Fibroblast of the aortic adventitia (primary cell): ENCODE data around the gene IER5L. TPM values are rescaled to one million over a fixed set of nuclear protein-coding genes. Genes with fewer than 3 reads are reported as not detected.
"Not testable (repeated sequence)": the region's sequence is repeated elsewhere in the genome, so short reads cannot be mapped to it uniquely, and the experiment has no call there.

ENCODE experiments used
- DNase-seq: peaks from one replicate; pipeline ENCODE4 v3.0.0-alpha.2; 2010; ENCODE audit warnings: low read depth
- H3K4me3 ChIP-seq: 2 replicates; pipeline ENCODE4 v1.5.1; 2011; ENCODE audit warnings: low read depth, mild to moderate bottlenecking, control low read depth, low read length, moderate library complexity
- CTCF ChIP-seq: IDR thresholded peaks from 2 replicates; pipeline ENCODE4 v1.5.1; 2011; ENCODE audit warnings: mild to moderate bottlenecking, low read length, control low read depth, inconsistent platforms; ENCODE audit not compliant: insufficient read depth
- total RNA-seq: library from RNA; depleted of rRNA; stranded (reverse); fragments of >200 nt; gene quantifications from 2 replicates; pipeline ENCODE4 v1.2.3, GENCODE V29; 2012; ENCODE audit warnings: low replicate concordance

IER5L gene
- total RNA-seq, 1 donor, result 42.0 TPM

GRCh38 chr9:129193655-129194054, 15.6 kb upstream of the IER5L start:
- H3K4me3 ChIP-seq, result no peak overlapping the region
- no peak for TF ChIP-seq CTCF
- DNase-seq, result no peak

- DNase-seq, result no peak
- no peak overlapping the region for H3K4me3 ChIP-seq
- no peak for TF ChIP-seq CTCF
Observed at GRCh38 chr9:129191234-129191633, 13.2 kb upstream of the IER5L start.

DNA sequence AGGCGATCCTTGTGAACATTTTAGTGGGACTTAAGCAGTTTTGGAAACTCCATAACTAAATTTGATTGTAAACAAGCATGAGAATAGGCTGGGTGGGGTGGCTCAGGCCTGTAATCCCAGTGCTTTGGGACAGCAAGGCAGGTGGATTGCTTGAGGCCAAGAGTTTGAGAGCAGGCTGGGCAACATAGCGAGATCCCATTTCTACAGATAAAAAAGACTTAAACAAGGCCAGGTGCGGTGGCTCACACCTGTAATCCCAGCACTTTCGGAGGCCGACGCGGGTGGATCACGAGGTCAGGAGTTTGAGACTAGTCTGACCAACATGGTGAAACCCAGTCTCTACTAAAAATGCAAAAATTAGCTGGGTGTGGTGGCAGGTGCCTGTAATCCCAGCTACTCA, 11.9 kb upstream of the IER5L start:
- not testable (repeated sequence) for DNase-seq, H3K4me3 ChIP-seq

DNA sequence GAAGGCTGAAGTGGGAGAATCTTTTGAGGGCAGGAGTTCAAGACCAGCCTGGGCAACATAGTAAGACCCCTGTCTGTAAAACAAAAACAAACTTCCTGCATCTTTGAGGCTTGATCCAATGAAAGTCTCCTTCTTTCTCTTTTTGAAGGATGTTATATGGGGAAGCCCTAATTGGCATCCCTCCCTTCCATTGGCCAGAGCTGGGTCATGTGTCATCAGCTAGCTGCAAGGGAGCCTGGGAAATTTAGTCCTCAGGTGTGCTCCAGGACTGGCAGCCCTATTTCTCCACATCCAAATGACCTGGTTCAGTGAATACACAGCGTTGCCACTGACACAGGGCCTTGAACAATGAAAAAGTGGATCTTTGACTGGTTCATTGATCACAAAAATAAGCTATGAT, 9.0 kb upstream of the IER5L start:
- no peak for TF ChIP-seq CTCF
- no peak for DNase-seq

DNA sequence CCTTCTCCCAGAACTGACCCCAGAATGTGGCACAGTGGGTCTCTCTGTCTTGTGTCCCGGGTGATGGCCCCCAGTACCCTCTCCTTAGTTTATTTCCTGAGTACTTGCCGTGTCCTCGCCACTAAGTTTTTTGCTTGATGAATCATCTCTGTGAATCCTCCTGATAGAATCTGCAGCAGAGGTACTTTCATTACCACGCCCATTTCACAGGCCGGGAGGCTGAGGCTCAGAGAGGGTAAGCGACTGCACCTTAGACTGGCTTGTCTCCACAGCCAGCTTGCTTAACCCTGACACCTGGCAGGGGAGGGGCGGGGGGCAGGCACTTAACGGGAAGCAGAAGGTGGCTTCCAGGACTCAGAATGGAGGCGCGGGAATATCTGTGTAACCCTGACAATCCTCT, 7.9 kb upstream of the IER5L start:
- no peak overlapping the region for H3K4me3 ChIP-seq
- TF ChIP-seq CTCF, result no peak
- no peak for DNase-seq

More for the DNA sequence above, 9.0 kb upstream of the IER5L start:
- H3K4me3 ChIP-seq, result no peak overlapping the region

DNA sequence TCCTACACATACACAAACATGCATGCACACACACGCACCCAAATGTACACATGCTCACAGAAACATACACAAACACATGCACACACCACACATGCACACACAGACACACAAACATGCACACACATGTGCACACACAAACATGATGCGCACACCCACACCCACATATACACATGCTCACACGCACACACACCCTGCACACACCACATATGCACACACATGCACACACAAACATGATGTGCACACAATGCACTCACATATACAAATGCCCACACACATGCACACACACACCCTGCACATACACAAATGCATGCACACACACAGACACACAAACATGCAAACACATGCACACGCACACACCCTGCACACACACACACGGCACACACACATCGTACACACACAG, 7.3 kb upstream of the IER5L start:
- no peak for TF ChIP-seq CTCF
- DNase-seq, result no peak
- H3K4me3 ChIP-seq, result no peak overlapping the region

DNA sequence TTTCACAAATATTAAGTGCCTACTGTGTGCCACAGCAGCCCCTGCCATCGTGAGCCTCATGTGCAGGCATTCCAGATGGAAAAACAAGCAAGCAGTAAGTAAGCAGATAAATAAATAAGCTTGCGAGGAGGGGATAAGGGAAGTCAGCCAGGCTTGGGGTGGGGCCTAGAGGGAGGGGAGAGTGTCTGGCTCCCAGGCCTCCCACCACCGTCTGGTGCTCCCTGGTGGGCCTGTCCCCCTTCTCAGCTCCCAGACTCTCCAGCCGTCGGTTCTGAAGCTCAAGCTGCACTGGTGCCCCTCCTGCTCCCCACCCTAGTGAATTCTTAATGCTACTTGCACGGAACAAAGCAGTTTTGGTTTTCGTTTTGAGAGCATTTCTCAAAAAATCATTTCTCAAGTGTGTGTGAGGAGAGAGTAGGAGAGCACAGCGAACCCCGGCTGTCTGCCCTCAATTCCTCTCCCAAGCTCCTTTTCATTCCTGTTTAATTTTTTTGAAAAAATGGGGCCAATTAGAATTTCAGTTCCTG, 6.6 kb upstream of the IER5L start:
- DNase-seq, result no peak
- TF ChIP-seq CTCF, result no peak
- H3K4me3 ChIP-seq, result no peak overlapping the region

DNA sequence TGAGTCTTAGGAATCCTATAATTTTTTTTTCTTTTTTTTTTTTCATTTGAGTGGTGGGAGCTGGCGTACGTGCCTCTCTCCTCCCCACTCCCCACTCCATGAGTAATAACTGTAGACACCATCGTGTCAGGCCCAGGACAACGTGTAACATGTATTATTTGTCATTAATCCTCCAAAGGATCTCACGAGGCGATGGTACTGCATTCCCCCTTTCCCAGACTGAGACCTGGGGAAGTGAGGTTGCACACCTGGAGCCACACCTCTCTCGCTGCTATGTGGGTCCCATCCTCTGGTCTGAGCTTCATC, 6.1 kb upstream of the IER5L start:
- TF ChIP-seq CTCF, result no peak
- no peak for DNase-seq

More for the DNA sequence above, 6.1 kb upstream of the IER5L start:
- no peak overlapping the region for H3K4me3 ChIP-seq
